K562 (cell line): ENCODE data around the gene LRRC71. TPM values are rescaled to one million over a fixed set of nuclear protein-coding genes. Genes with fewer than 3 reads are reported as not detected.

ENCODE experiments used
- ATF1 ChIP-seq, 2 experiments: fragments of 450-650 bp in 1 of 2; IDR thresholded peaks; 2 replicates each; pipeline ENCODE4 v1.6.1; 2016; ENCODE audit warnings: missing compliant biosample characterization in 1 of 2, missing genetic modification characterization in 1 of 2
- CBFA2T2 ChIP-seq: fragments of 450-650 bp; conservative IDR thresholded peaks from 2 replicates; pipeline ENCODE4 v1.6.1; 2017; ENCODE audit warnings: mild to moderate bottlenecking
- CEBPB ChIP-seq: fragments of 450-650 bp; IDR thresholded peaks from 2 replicates; pipeline ENCODE4 v1.6.1; 2016; ENCODE audit warnings: missing genetic modification characterization, missing compliant biosample characterization
- ELF4 ChIP-seq: fragments of 450-650 bp; formaldehyde crosslinking; IDR thresholded peaks from 2 replicates; pipeline ENCODE4 v1.4.0; 2022; ENCODE audit warnings: missing genetic modification characterization
- ETV5 ChIP-seq: sonication (generic); formaldehyde crosslinking; IDR thresholded peaks from 2 replicates; pipeline ENCODE4 v1.4.0; 2020; ENCODE audit warnings: low read depth, mild to moderate bottlenecking, missing genetic modification reagents
- GABPA ChIP-seq: fragments of 200-800 bp; sonication (Bioruptor generic); conservative IDR thresholded peaks from 2 replicates; pipeline ENCODE4 v1.6.1; 2016; ENCODE audit warnings: low read depth, missing genetic modification characterization, missing compliant biosample characterization
- HDAC1 ChIP-seq, 2 experiments: fragments of 450-650 bp; IDR thresholded peaks; 2 replicates each; pipeline ENCODE4 v1.6.1; 2016 to 2017; ENCODE audit warnings: inconsistent platforms in 1 of 2, mild to moderate bottlenecking in 1 of 2, moderate library complexity in 1 of 2
- KHSRP ChIP-seq: fragments of 450-650 bp; IDR thresholded peaks from 2 replicates; pipeline ENCODE4 v1.6.1; 2017
- MEF2D ChIP-seq: conservative IDR thresholded peaks from 2 replicates; pipeline ENCODE4 v1.6.1; 2016; ENCODE audit warnings: low read depth, missing genetic modification characterization, missing compliant biosample characterization
- MTA3 ChIP-seq: fragments of 450-650 bp; formaldehyde crosslinking; IDR thresholded peaks from 2 replicates; pipeline ENCODE4 v1.6.1; 2017; ENCODE audit warnings: mild to moderate bottlenecking, borderline replicate concordance
- MYNN ChIP-seq, 2 experiments: sonication (generic); formaldehyde crosslinking in 1 of 2; IDR thresholded peaks; 2 replicates each; pipeline versions ENCODE4 v1.5.0 to v1.6.1; 2016 to 2020; ENCODE audit warnings: antibody characterized with exemption in 1 of 2, missing genetic modification reagents in 1 of 2
- NCOA1 ChIP-seq: fragments of 450-650 bp; IDR thresholded peaks from 2 replicates; pipeline ENCODE4 v1.6.1; 2016; ENCODE audit warnings: low read depth
- NCOR1 ChIP-seq: fragments of 450-650 bp; IDR thresholded peaks from 2 replicates; pipeline ENCODE4 v1.6.1; 2016; ENCODE audit warnings: mild to moderate bottlenecking, moderate library complexity
- NFE2L1 ChIP-seq: fragments of 450-650 bp; IDR thresholded peaks from 2 replicates; pipeline ENCODE4 v1.6.1; 2016; ENCODE audit warnings: missing genetic modification characterization, low read depth, mild to moderate bottlenecking, missing compliant biosample characterization, moderate library complexity, borderline replicate concordance
- SIN3A ChIP-seq, 2 experiments: fragments of 150-350 bp in 1 of 2; IDR thresholded peaks; 2 replicates each; pipeline ENCODE4 v1.6.1; 2011 to 2016; ENCODE audit warnings: borderline replicate concordance in 2 of 2, low read depth in 2 of 2, low read length in 2 of 2, mild to moderate bottlenecking in 2 of 2, moderate library complexity in 2 of 2; ENCODE audit not compliant: control insufficient read depth in 1 of 2
- SOX6 ChIP-seq: fragments of 450-650 bp; IDR thresholded peaks from 2 replicates; pipeline ENCODE4 v1.6.1; 2014; ENCODE audit warnings: mild to moderate bottlenecking
- TARDBP ChIP-seq: fragments of 450-650 bp; IDR thresholded peaks from 2 replicates; pipeline ENCODE4 v1.6.1; 2016
- ZKSCAN8 ChIP-seq: fragments of 200-800 bp; sonication (Bioruptor generic); IDR thresholded peaks from 2 replicates; pipeline ENCODE4 v1.6.1; 2016; ENCODE audit warnings: missing genetic modification characterization, missing compliant biosample characterization
- ZNF134 ChIP-seq: fragments of 250-450 bp; sonication (Bioruptor Pico); conservative IDR thresholded peaks from 2 replicates; pipeline ENCODE4 v1.4.0; 2020
- ZNF395 ChIP-seq: fragments of 200-800 bp; sonication (Bioruptor generic); IDR thresholded peaks from 2 replicates; pipeline ENCODE4 v1.6.1; 2017; ENCODE audit warnings: missing genetic modification characterization, missing compliant biosample characterization
- ZNF644 ChIP-seq: fragments of 200-800 bp; sonication (Bioruptor generic); IDR thresholded peaks from 2 replicates; pipeline ENCODE4 v1.6.1; 2016; ENCODE audit warnings: low read depth, missing genetic modification characterization, missing compliant biosample characterization
- polyA plus RNA-seq, 8 experiments: library from polyadenylated mRNA; depleted of rRNA in 4 of 8; stranded (reverse) in 5 of 8; unstranded in 3 of 8; fragments of >200 nt; fragmentation: Nextera tagmentation in 2 of 8; fragmentation: Illumina TruSeq in 1 of 8; extraction: Ambion mirVana in 2 of 8; extraction: Trizol in 1 of 8; gene quantifications; 2 replicates each; pipeline versions ENCODE4 v1.2.1 to v1.2.3, GENCODE V29; 2011 to 2014; ENCODE audit warnings: inconsistent platforms in 1 of 8, missing spikeins in 1 of 8
- total RNA-seq, 7 experiments: library from RNA; depleted of rRNA in 6 of 7; stranded (reverse); fragments of >200 nt in 6 of 7; fragmentation: Illumina TruSeq in 2 of 7; extraction: Trizol in 2 of 7; gene quantifications; 2 replicates each; pipeline versions ENCODE4 v1.2.1 to v1.2.3, GENCODE V29; 2011 to 2021; ENCODE audit warnings: low replicate concordance in 1 of 7

The LRRC71 gene
- total and polyA plus RNA-seq, 9 of the 15 experiments (the other 6 are each of a cell fraction or from before 2014, with no cell fraction given): 0.06 to 1.2 (median 0.51) TPM; not detected in 1

- TF ChIP-seq ZNF395 (peak; percentile 98), HDAC1 (IDR thresholded peaks at IDR 0.05) (peak in 1 of 2 experiments; percentile 76; a peak in 2 of 4 replicates), ZKSCAN8 (peak; percentile 78; the same call in 1 of the 2 replicates), KHSRP (peak; percentile 43; the same call in 1 of the 2 replicates), CEBPB (peak; percentile 85), SIN3A (IDR thresholded peaks at IDR 0.05; ENCODE audit: borderline replicate concordance in 2 of 2, control insufficient read depth in 1 of 2, low read depth in 2 of 2, low read length in 2 of 2) (no peak), SOX6 (peak; percentile 94), NFE2L1 (no peak), GABPA (peak; percentile 41; the same call in 1 of the 2 replicates), ZNF644 (tag) (peak; percentile 93), NCOR1 (peak; percentile 95), NCOA1 (peak; percentile 87), ZNF134 (CRISPR knock-in tag) (0 out of 2 replicates have a peak, but pooled peaks have one; percentile 46), MYNN (IDR thresholded peaks at IDR 0.05) (peak; percentile 51; the same call in 1 of the 2 replicates), MYNN (CRISPR knock-in tag; IDR thresholded peaks at IDR 0.05) (no peak), ATF1 (CRISPR knock-in tag; IDR thresholded peaks at IDR 0.05) (no peak), ATF1 (tag; IDR thresholded peaks at IDR 0.05) (peak; percentile 53; the same call in 1 of the 2 replicates), TARDBP (peak; percentile 77; the same call in 1 of the 2 replicates), MTA3 (peak; percentile 84; the same call in 1 of the 2 replicates), ETV5 (CRISPR knock-in tag) (peak; percentile 88), CBFA2T2 (peak; percentile 98), MEF2D (tag) (0 out of 2 replicates have a peak, but pooled peaks have one; percentile 41), ELF4 (0 out of 2 replicates have a peak, but pooled peaks have one; percentile 45)
Measured at GRCh38 chr1:156958247-156958714, 37.8 kb downstream of the LRRC71 start (continued).
